ENCODE data around the gene ATP8A1.

- TF ChIP-seq CTCF (IDR thresholded peaks at IDR 0.05; ENCODE audit: poor library complexity, severe bottlenecking), result no peak
- no peak for TF ChIP-seq MXI1 (conservative IDR thresholded peaks at IDR 0.05; ENCODE audit: poor library complexity, severe bottlenecking)
- no peak for TF ChIP-seq EZH2 (IDR thresholded peaks at IDR 0.05; ENCODE audit: borderline replicate concordance, insufficient read depth, low read length, poor library complexity, severe bottlenecking)
- no peak for TF ChIP-seq TAF1 (IDR thresholded peaks at IDR 0.05; ENCODE audit: low read depth)
- no peak for TF ChIP-seq POLR2AphosphoS5 (IDR thresholded peaks at IDR 0.05)
- no peak for TF ChIP-seq REST (IDR thresholded peaks at IDR 0.05; ENCODE audit: borderline replicate concordance)
These were observed 169.7 kb downstream of the ATP8A1 start for GRCh38 chr4:42487230-42487629.
